RWPE1 (cell line): ENCODE data around the gene DMTF1.
"Not testable (repeated sequence)": the region's sequence is repeated elsewhere in the genome, so short reads cannot be mapped to it uniquely, and the experiment has no call there.

Source experiments
- CTCF ChIA-PET: fragments of 350-600 bp; sonication (Branson Sonifier 250); formaldehyde crosslinking; extraction: SDS; loops from one replicate; lab custom pipeline; 2021; lab: Yijun Ruan, JAX
- POLR2A ChIA-PET: fragments of 400-600 bp; formaldehyde crosslinking; extraction: SDS; loops from one replicate; lab custom pipeline; 2020; ENCODE audit warnings: antibody characterized with exemption; ENCODE audit not compliant: low non-redundant PET; lab: Yijun Ruan, JAX
- DNase-seq: peaks from one replicate; pipeline ENCODE4 v3.0.0; 2012; ENCODE audit warnings: low spot score
- H3K27ac ChIP-seq: fragments of 450-650 bp; 2 replicates; pipeline ENCODE4 v1.5.1; 2017
- TF ChIP-seq, protein P1 (sequence below): fragments of 450-650 bp; conservative IDR thresholded peaks from 2 replicates; pipeline ENCODE4 v1.5.1; 2017; ENCODE audit warnings: low read depth, mild to moderate bottlenecking

DMTF1 gene

GRCh38 chr7:87234949-87235348 is 82.7 kb downstream of the DMTF1 start:
- ChIA-PET POLR2A (no interaction called here), CTCF (no interaction called here)
- no peak overlapping the region for H3K27ac ChIP-seq
- DNase-seq: no peak
- TF ChIP-seq, protein P1, sequence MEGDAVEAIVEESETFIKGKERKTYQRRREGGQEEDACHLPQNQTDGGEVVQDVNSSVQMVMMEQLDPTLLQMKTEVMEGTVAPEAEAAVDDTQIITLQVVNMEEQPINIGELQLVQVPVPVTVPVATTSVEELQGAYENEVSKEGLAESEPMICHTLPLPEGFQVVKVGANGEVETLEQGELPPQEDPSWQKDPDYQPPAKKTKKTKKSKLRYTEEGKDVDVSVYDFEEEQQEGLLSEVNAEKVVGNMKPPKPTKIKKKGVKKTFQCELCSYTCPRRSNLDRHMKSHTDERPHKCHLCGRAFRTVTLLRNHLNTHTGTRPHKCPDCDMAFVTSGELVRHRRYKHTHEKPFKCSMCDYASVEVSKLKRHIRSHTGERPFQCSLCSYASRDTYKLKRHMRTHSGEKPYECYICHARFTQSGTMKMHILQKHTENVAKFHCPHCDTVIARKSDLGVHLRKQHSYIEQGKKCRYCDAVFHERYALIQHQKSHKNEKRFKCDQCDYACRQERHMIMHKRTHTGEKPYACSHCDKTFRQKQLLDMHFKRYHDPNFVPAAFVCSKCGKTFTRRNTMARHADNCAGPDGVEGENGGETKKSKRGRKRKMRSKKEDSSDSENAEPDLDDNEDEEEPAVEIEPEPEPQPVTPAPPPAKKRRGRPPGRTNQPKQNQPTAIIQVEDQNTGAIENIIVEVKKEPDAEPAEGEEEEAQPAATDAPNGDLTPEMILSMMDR: no peak

- POLR2A ChIA-PET, DNase-seq, CTCF ChIA-PET, H3K27ac ChIP-seq: not testable (repeated sequence)
These were observed 86.3 kb downstream of the DMTF1 start for GRCh38 chr7:87238464-87239051.

DNA sequence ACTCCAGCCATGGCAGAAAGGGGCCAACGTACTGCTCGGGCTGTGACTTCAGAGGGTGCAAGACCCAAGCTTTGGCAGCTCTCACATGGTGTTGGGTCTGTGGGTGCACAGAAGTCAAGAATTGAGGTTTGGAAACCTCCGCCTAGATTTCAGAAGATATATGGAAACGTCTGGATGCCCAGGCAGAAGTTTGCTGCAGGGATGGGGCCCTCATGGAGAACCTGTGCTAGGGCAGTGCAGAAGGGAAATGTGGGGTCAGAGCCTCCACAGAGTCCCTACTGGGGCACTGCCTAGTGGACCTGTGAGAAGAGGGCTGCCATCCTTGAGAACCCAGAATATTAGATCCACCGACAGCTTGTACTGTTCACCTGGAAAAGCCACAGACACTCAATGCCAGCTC is 93.4 kb downstream of the DMTF1 start:
- CTCF ChIA-PET, DNase-seq, H3K27ac ChIP-seq, POLR2A ChIA-PET: not testable (repeated sequence)
